ENCODE data around the gene PRKCE. TPM values are rescaled to one million over a fixed set of nuclear protein-coding genes. Genes with fewer than 3 reads are reported as not detected.

PRKCE gene
- total RNA-seq, 2 donors from 2014 or later = 7.2 to 25.4 TPM

GRCh38 chr2:46167924-46168323, 516.4 kb downstream of the PRKCE start:
- intact Hi-C loops (cut with DNase I) = loop anchor here (10.0 kb wide), 1 partner anchor 333 kb away; no protein-coding TSS in a partner anchor
- no peak for DNase-seq (ENCODE audit: low spot score)
- Histone ChIP-seq H3K36me3 (no peaks in the 10 kb centered on the region), H3K9me3 (no peaks in the 10 kb centered on the region), H3K4me3 (no peak overlapping the region), H3K27ac (no peak overlapping the region), H3K4me1 (replicated peaks) (no peaks in the 10 kb centered on the region), H3K27me3 (replicated peaks; ENCODE audit: insufficient read depth) (no peaks in the 10 kb centered on the region)
- TF ChIP-seq POLR2A (IDR thresholded peaks at IDR 0.05) (no peak), POLR2AphosphoS5 (IDR thresholded peaks at IDR 0.05) (no peak), CTCF (IDR thresholded peaks at IDR 0.05) (no peak)
- WGBS = 87% methylated on average over 3 of the region's 3 CpGs

GRCh38 chr2:46169467-46169866, 518.0 kb downstream of the PRKCE start:
- Histone ChIP-seq H3K27ac (no peak overlapping the region), H3K4me1 (replicated peaks) (no peaks in the 10 kb centered on the region), H3K36me3 (no peaks in the 10 kb centered on the region), H3K27me3 (replicated peaks; ENCODE audit: insufficient read depth) (no peaks in the 10 kb centered on the region), H3K4me3 (no peak overlapping the region), H3K9me3 (no peaks in the 10 kb centered on the region)
- intact Hi-C loops (cut with DNase I) = loop anchor here (10.0 kb wide), 1 partner anchor 335 kb away; no protein-coding TSS in a partner anchor
- WGBS = 94% methylated on average over 6 of the region's 6 CpGs
- TF ChIP-seq CTCF (IDR thresholded peaks at IDR 0.05) = no peak
- no peak for TF ChIP-seq POLR2AphosphoS5 (IDR thresholded peaks at IDR 0.05)
- TF ChIP-seq POLR2A (IDR thresholded peaks at IDR 0.05) = no peak
- no peak for DNase-seq (ENCODE audit: low spot score)

- WGBS = 41% methylated on average over 2 of the region's 2 CpGs
- intact Hi-C loops (cut with DNase I) = no loop called here
- H3K36me3 ChIP-seq = no peaks in the 10 kb centered on the region
- H3K4me3 ChIP-seq = no peak overlapping the region
- no peak for DNase-seq (ENCODE audit: low spot score)
- H3K9me3 ChIP-seq = no peaks in the 10 kb centered on the region
- no peak for TF ChIP-seq CTCF (IDR thresholded peaks at IDR 0.05)
- TF ChIP-seq POLR2A (IDR thresholded peaks at IDR 0.05) = no peak
- TF ChIP-seq POLR2AphosphoS5 (IDR thresholded peaks at IDR 0.05) = no peak
- no peaks in the 10 kb centered on the region for H3K27me3 ChIP-seq (replicated peaks; ENCODE audit: insufficient read depth)
- no peak overlapping the region for H3K27ac ChIP-seq
- no peaks in the 10 kb centered on the region for H3K4me1 ChIP-seq (replicated peaks)
Measured at GRCh38 chr2:46170026-46170425, 518.6 kb downstream of the PRKCE start.

GRCh38 chr2:46170611-46171350, 519.3 kb downstream of the PRKCE start:
- Histone ChIP-seq H3K36me3 (no peaks in the 10 kb centered on the region), H3K9me3 (no peaks in the 10 kb centered on the region), H3K27me3 (replicated peaks; ENCODE audit: insufficient read depth) (no peaks in the 10 kb centered on the region), H3K27ac (peak overlapping the region in 1 of 2 donors; percentile 6), H3K4me1 (replicated peaks) (no peaks in the 10 kb centered on the region), H3K4me3 (no peak overlapping the region)
- TF ChIP-seq POLR2AphosphoS5 (IDR thresholded peaks at IDR 0.05) = no peak
- no peak for TF ChIP-seq POLR2A (IDR thresholded peaks at IDR 0.05)
- TF ChIP-seq CTCF (IDR thresholded peaks at IDR 0.05) = no peak
- DNase-seq (ENCODE audit: low spot score) = no peak
- 29% methylated on average over 9 of the region's 9 CpGs for WGBS
- intact Hi-C loops (cut with DNase I) = no loop called here

GRCh38 chr2:46171411-46171953, 520.0 kb downstream of the PRKCE start:
- Histone ChIP-seq H3K9me3 (no peaks in the 10 kb centered on the region), H3K36me3 (no peaks in the 10 kb centered on the region), H3K4me1 (replicated peaks) (no peaks in the 10 kb centered on the region), H3K4me3 (no peak overlapping the region), H3K27me3 (replicated peaks; ENCODE audit: insufficient read depth) (no peaks in the 10 kb centered on the region), H3K27ac (peak overlapping the region in 1 of 2 donors; percentile 6)
- intact Hi-C loops (cut with DNase I) = no loop called here
- WGBS = 42% methylated on average over 9 of the region's 9 CpGs
- TF ChIP-seq POLR2AphosphoS5 (IDR thresholded peaks at IDR 0.05) = no peak
- TF ChIP-seq POLR2A (IDR thresholded peaks at IDR 0.05) = no peak
- DNase-seq (ENCODE audit: low spot score) = no peak
